Measurements from ENCODE around the gene KCNQ2.
A peak's percentile ranks its signal among the peaks of the same experiment; 100 is the strongest.

Gene KCNQ2

DNA sequence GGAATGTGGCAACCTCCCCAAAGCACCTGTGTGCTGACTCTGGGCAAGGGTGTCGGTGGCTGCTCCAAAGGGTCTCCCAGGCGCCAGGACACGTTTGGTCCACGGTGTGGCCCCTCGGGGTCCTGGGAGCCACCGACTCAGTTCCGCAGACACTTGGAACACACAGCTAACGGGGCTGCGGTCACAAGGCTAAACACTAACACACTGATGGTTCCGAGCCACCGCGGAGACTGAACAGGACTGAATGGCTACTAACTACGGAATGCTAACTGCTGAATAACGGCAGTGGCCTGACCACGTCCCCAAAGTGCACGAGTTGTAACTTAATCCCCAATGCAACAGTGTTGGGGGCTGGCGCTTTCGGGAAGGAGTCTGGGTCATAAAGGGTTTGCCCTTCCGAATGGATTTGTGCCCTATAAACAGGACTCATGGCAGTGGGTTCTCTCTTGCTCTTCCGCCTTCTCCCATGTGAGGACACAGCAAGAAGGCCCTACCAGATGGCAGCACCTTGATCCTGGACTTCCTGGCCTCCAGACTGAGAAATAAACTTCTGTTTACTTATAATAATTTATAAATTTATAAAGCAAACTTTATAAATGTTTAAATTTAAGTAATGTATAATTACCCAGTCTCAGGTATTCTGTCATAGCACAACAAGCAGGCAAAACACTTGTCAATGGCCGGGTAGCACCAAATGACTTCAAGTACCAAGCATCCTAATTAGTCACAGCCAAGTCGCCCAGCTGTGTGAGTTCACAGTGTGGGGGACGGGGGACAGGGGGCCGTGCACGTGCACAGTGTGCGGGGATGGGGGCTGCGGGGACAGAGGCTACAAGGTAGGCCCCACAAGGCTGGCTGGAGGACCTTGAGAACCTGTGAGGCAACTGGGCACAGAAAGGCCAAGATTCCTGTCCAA is 28.7 kb upstream of the KCNQ2 start:
- no peak for DNase-seq

- no peak for DNase-seq
These were observed 27.9 kb upstream of the KCNQ2 start for GRCh38 chr20:63500151-63500901.

- DNase-seq = no peak
These were observed 27.0 kb upstream of the KCNQ2 start for GRCh38 chr20:63499338-63499969.

GRCh38 chr20:63498960-63499337 is 26.5 kb upstream of the KCNQ2 start, which contains the start of gene EEF1A2:
Gene EEF1A2 (minus strand): TSS chr20:63499083. CDS start chr20:63497763, 1,320 bp downstream.
- DNase-seq = no peak

DNA sequence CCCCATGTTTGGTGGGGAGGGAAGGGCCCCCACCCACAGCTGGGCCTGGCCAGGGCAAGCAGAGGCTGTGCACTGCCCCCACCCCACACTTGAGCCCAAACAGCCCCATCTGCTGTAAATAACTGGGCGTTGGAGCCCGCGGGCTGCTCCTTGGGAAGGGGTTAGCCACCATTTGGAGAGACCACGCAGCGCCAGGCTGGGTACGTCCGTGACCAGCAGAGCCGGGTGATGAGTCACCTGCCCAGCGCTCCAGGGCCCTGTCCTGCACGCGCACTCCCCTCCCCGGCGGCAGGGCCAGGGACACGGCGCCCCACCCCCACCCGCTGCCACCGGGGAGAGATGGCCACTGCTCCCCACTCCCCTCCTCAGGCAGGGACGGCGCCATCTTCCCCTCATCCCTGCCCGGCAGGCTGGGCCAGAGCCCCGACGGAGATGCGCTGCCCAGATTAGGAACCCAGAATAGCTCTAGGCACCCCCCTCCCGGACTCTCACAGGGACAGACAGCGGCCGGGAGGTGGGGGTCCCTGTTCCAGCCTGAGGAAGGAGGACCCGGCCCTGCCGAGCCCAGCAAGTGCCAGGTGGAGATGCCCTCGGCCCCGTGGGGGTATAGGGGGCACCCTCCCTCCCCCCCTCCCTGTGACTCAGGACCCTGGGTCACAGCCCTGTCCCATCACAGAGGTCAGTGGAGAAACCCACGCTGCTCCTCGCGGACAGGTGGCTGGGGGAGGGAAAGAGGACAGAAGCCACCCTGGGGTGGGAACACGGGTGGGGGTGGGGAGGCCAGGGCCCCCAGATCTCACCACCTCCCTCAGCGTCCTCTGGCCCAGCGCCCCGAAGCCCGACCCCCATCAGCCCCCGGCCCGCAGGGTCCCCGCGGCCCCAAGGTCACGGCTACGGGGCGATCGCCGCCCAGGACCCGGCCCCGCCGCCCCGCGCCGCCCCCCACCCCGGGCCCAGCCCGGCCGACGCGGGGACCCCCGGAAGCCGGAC is 25.8 kb upstream of the KCNQ2 start:
- DNase-seq = no peak

DNA sequence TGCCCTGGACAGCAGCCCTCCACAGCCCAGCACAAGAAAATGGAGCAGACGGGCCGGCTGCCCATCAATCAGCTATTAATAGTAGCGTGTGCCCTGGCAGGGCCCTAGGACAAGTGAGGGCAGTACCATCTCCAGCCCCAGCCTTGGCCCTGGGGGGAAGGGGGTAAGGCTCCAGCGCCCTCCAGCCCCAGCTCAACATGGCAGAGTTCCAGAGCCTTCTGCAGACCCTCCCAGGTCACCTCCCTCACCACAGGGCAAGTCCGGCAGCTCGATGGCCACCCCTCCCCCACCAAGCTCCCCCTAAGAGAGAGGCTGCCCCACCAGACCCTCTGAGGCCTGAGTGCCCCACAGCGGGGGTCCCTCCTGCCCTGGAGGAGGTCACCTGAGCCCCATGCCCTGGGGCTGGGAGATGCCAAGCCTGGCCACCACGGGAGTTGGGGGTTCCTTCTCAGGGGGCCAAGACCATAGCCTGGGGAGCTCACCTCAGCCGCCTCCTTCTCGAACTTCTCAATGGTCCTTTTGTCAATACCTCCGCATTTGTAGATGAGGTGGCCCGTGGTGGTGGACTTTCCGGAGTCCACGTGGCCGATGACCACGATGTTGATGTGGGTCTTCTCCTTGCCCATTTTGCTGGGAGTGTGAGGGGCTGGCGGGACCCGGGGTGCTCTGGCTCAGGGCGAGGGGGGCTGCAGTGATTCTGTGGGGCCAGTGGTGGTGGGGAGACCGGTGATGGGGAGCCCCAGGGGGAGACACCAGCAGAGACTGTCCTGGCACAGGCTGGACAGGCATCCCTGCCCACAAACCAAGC is 24.9 kb upstream of the KCNQ2 start:
- DNase-seq = no peak

- no peak for DNase-seq
These were observed 24.2 kb upstream of the KCNQ2 start for GRCh38 chr20:63496596-63497120.

- peak; percentile 67 for DNase-seq
These were observed 23.5 kb upstream of the KCNQ2 start for GRCh38 chr20:63495741-63496595.

- no peak for DNase-seq
These were observed 22.8 kb upstream of the KCNQ2 start for GRCh38 chr20:63495167-63495720.

- DNase-seq = no peak
These were observed 22.1 kb upstream of the KCNQ2 start for GRCh38 chr20:63494420-63495166.

- no peak for DNase-seq
These were observed 21.6 kb upstream of the KCNQ2 start for GRCh38 chr20:63494084-63494419.

DNA sequence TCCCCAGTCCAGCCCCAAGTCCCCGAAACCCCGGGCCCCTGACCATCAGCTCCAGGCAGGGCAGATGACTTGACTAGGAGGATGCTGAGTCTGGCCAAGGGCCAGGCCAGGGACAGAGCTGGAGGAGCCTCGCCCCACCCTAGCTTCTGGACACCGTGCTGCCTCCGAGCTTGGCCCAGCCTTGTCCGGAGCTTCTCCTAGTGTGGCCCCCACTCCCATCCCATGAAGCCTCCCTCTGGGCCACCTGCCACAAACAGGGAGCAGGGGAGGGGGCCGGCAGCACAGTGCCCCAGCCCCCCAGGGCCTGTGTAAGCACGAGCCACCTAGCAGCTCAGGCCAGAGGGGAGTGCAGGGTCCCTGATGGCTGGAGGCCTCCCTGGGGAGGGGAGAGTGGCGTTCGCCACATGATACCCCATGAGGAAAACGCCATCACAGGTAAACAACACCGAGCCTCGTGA is 21.1 kb upstream of the KCNQ2 start:
- no peak for DNase-seq

- no peak for DNase-seq
These were observed 20.5 kb upstream of the KCNQ2 start for GRCh38 chr20:63492982-63493381.

- DNase-seq = no peak
These were observed 20.1 kb upstream of the KCNQ2 start for GRCh38 chr20:63492518-63492917.

DNA sequence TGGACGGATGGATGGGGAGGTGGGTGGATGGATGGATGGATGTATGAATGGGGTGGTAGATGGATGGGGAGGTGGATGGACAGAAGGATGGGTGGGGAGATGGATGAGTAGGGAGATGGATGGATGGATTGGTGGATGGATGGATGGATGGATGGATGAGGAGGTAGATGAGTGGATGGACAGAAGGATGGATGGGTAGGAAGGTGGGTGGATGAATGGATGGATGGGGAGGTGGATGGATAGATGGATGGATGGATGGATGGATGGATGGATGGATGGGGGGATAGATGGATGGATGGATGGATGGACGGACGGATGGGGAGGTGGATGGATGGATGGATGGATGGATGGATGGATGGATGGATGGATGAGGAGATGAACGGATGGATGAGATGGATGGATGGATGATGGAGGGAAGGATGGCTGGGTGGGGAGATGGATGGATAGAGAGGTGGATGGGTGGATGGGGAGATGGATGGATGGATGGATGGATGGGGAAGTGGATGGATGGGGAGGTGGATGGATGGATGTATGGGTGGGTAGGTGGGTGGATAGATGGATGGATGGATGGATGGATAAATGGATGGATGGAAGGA is 19.3 kb upstream of the KCNQ2 start:
- DNase-seq = no peak

- no peak for DNase-seq
These were observed 18.6 kb upstream of the KCNQ2 start for GRCh38 chr20:63491078-63491477.

DNA sequence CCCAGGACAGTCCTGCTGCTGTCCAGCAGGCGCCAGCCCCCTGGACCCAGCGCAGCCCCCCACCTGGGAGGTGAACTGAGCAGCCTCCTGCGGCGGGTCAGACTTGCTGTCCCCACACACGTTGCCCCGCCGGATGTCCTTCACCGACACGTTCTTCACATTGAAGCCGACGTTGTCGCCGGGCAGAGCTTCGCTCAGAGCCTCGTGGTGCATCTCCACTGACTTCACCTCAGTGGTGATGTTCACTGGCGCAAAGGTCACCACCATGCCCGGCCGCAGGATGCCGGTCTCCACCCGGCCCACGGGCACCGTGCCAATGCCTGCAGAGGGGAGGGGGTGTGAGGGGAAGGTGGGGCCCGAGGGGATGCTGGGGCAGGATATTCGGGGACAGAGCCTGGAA is 18.0 kb upstream of the KCNQ2 start:
- DNase-seq = no peak
